Transverse colon (tissue), 4 donors: ENCODE results near the gene SLC7A14. TPM values are rescaled to one million over a fixed set of nuclear protein-coding genes. Genes with fewer than 3 reads are reported as not detected.

Experiments used
- DNase-seq: peaks from one replicate; pipeline ENCODE4 v3.0.0-alpha.2; 2019
- H3K27ac ChIP-seq, 4 donors: fragments of 200-600 bp; sonication (generic); 2 replicates each; pipeline ENCODE4 v1.5.1; 2016 to 2018; ENCODE audit warnings: inconsistent platforms in 4 of 4
- H3K27me3 ChIP-seq: fragments of 200-600 bp; sonication (generic); 2 replicates; pipeline ENCODE4 v1.5.1; 2017; ENCODE audit warnings: inconsistent platforms
- H3K36me3 ChIP-seq, 4 donors: fragments of 200-600 bp; sonication (generic); 2 replicates each; pipeline ENCODE4 v1.5.1; 2017 to 2019; ENCODE audit warnings: inconsistent platforms in 4 of 4
- H3K4me1 ChIP-seq, 4 donors: fragments of 200-600 bp; sonication (generic); 2 replicates each; pipeline ENCODE4 v1.5.1; 2017 to 2020; ENCODE audit warnings: inconsistent platforms in 4 of 4
- H3K4me3 ChIP-seq, 4 donors: fragments of 200-600 bp; sonication (generic); 1 replicate in 1 of 4; 2 replicates in 3 of 4; pipeline versions ENCODE4 v1.5.1 to v1.6.1; 2017 to 2019; ENCODE audit warnings: inconsistent platforms in 4 of 4
- H3K9me3 ChIP-seq, 2 donors: fragments of 200-600 bp; sonication (generic); 2 replicates each; pipeline ENCODE4 v1.5.1; 2017 to 2019; ENCODE audit warnings: inconsistent platforms in 2 of 2
- EP300 ChIP-seq: sonication (generic); formaldehyde crosslinking; IDR thresholded peaks from one replicate; pipeline ENCODE4 v1.6.1; 2017; ENCODE audit warnings: antibody characterized with exemption, low read depth
- POLR2A ChIP-seq: fragments of 450-650 bp; IDR thresholded peaks from one replicate; pipeline ENCODE4 v1.6.1; 2016; ENCODE audit warnings: antibody characterized with exemption, mild to moderate bottlenecking, moderate library complexity
- POLR2AphosphoS5 ChIP-seq, 3 donors: sonication (generic); formaldehyde crosslinking; IDR thresholded peaks; one replicate each; pipeline ENCODE4 v1.6.1; 2016; ENCODE audit warnings: antibody characterized with exemption in 3 of 3
- WGBS, 2 donors: methylation state at CpG; one replicate each; pipeline ENCODE4 v1.1.5; 2018; ENCODE audit warnings: low coverage in 1 of 2; 5-methylcytosine and 5-hydroxymethylcytosine counted together
- in situ Hi-C, 4 donors: fragments of 200-750 bp; cut with MboI; loops; one replicate each; pipeline versions ENCODE4 v1.15.0 to v1.15.1; 2017; ENCODE audit warnings: low sequenced_read_pairs in 3 of 4, low pct_ligation_motif_present in 1 of 4, low pct_unique_long_range_greater_than_20kb in 1 of 4
- intact Hi-C: fragments of 100-400 bp; cut with DNase I; formaldehyde crosslinking; loops from one replicate; pipeline ENCODE4 v1.15.1; 2023; ENCODE audit warnings: low total_unique reads
- total RNA-seq, 4 donors: library from RNA; depleted of rRNA; stranded (reverse); fragments of >200 nt; gene quantifications; one replicate each; pipeline ENCODE4 v1.1.0, GENCODE V29; 2016
- TF ChIP-seq, protein P1 (sequence below), 5 experiments: fragments of 200-600 bp in 3 of 5; fragments of 450-650 bp in 2 of 5; sonication (generic) in 3 of 5; IDR thresholded peaks; 1 replicate in 2 of 5; 2 replicates in 3 of 5; pipeline ENCODE4 v1.5.1; 2016 to 2017; ENCODE audit warnings: antibody characterized with exemption in 5 of 5, inconsistent platforms in 3 of 5, mild to moderate bottlenecking in 2 of 5, moderate library complexity in 1 of 5

Gene SLC7A14
- total RNA-seq, 4 donors from 2014 or later: 0.48 to 0.80 (median 0.72) TPM

- DNase-seq: no peak
- in situ Hi-C loops: no loop called here
- Histone ChIP-seq H3K36me3 (no peaks in the 10 kb centered on the region), H3K4me1 (peaks cover 0 to 10% (median 6%) of the 10 kb centered on the region in 4 donors), H3K9me3 (no peaks in the 10 kb centered on the region), H3K4me3 (no peak overlapping the region), H3K27me3 (peaks cover 4% of the 10 kb centered on the region), H3K27ac (no peak overlapping the region)
- intact Hi-C loops: no loop called here
- TF ChIP-seq EP300: no peak
- no peak for TF ChIP-seq POLR2A
- TF ChIP-seq, protein P1, sequence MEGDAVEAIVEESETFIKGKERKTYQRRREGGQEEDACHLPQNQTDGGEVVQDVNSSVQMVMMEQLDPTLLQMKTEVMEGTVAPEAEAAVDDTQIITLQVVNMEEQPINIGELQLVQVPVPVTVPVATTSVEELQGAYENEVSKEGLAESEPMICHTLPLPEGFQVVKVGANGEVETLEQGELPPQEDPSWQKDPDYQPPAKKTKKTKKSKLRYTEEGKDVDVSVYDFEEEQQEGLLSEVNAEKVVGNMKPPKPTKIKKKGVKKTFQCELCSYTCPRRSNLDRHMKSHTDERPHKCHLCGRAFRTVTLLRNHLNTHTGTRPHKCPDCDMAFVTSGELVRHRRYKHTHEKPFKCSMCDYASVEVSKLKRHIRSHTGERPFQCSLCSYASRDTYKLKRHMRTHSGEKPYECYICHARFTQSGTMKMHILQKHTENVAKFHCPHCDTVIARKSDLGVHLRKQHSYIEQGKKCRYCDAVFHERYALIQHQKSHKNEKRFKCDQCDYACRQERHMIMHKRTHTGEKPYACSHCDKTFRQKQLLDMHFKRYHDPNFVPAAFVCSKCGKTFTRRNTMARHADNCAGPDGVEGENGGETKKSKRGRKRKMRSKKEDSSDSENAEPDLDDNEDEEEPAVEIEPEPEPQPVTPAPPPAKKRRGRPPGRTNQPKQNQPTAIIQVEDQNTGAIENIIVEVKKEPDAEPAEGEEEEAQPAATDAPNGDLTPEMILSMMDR (IDR thresholded peaks at IDR 0.05): no peak
- TF ChIP-seq POLR2AphosphoS5 (IDR thresholded peaks at IDR 0.05): no peak
Measured at GRCh38 chr3:170594528-170594927, 8.7 kb upstream of the SLC7A14 start.

- no peak for DNase-seq
- no peaks in the 10 kb centered on the region for H3K9me3 ChIP-seq
- in situ Hi-C loops (no loop called here), intact Hi-C loops (no loop called here)
- H3K27me3 ChIP-seq: peaks cover 11% of the 10 kb centered on the region
- WGBS, 2 donors: 63 to 78% methylated on average over 1 of the region's 1 CpG
- no peak overlapping the region for H3K4me3 ChIP-seq
- H3K27ac ChIP-seq: no peak overlapping the region
- peaks cover 0 to 5% (median 2%) of the 10 kb centered on the region in 4 donors for H3K4me1 ChIP-seq
- no peak for TF ChIP-seq POLR2A
- TF ChIP-seq, protein P1 (IDR thresholded peaks at IDR 0.05): no peak
- no peak for TF ChIP-seq EP300
- TF ChIP-seq POLR2AphosphoS5 (IDR thresholded peaks at IDR 0.05): no peak
- H3K36me3 ChIP-seq: no peaks in the 10 kb centered on the region
Measured at GRCh38 chr3:170593634-170594033, 7.8 kb upstream of the SLC7A14 start.

- H3K4me1 ChIP-seq: peaks cover 0 to 7% (median 2%) of the 10 kb centered on the region in 4 donors
- in situ Hi-C loops (no loop called here), intact Hi-C loops (no loop called here)
- no peak overlapping the region for H3K4me3 ChIP-seq
- no peak for DNase-seq
- no peak overlapping the region for H3K27ac ChIP-seq
- 33 to 43% methylated on average over 2 of the region's 2 CpGs for WGBS, 2 donors
- TF ChIP-seq POLR2A (no peak), EP300 (no peak), POLR2AphosphoS5 (IDR thresholded peaks at IDR 0.05) (no peak)
- TF ChIP-seq, protein P1 (IDR thresholded peaks at IDR 0.05): no peak
- no peaks in the 10 kb centered on the region for H3K9me3 ChIP-seq
- H3K27me3 ChIP-seq: peaks cover 56% of the 10 kb centered on the region
- H3K36me3 ChIP-seq: no peaks in the 10 kb centered on the region
Measured at GRCh38 chr3:170589113-170589512, 3.2 kb upstream of the SLC7A14 start.

- intact Hi-C loops: no loop called here
- Histone ChIP-seq H3K36me3 (no peaks in the 10 kb centered on the region), H3K4me1 (peaks cover 0 to 7% (median 2%) of the 10 kb centered on the region in 4 donors), H3K27me3 (peaks cover 88% of the 10 kb centered on the region), H3K27ac (no peak overlapping the region), H3K9me3 (no peaks in the 10 kb centered on the region), H3K4me3 (no peak overlapping the region)
- DNase-seq: no peak
- in situ Hi-C loops: no loop called here
- 0 to 30% methylated on average over 4 to 52 of the region's 81 CpGs for whole genome bisulfite sequencing, 2 donors
- TF ChIP-seq POLR2A (no peak), POLR2AphosphoS5 (IDR thresholded peaks at IDR 0.05) (no peak), EP300 (no peak)
- TF ChIP-seq, protein P1 (IDR thresholded peaks at IDR 0.05): no peak
Measured at GRCh38 chr3:170585008-170585936, 603 bp downstream of the SLC7A14 start.
